GM18517 (cell line): Measurements from ENCODE around the gene KLK1.

Experiments
- ATAC-seq: cut with Tn5 transposase; IDR thresholded peaks from one replicate; pipeline ENCODE4 v1.9.1; 2021; ENCODE audit warnings: mild to moderate bottlenecking, moderate library complexity; ENCODE audit not compliant: unreplicated experiment

KLK1 gene

GRCh38 chr19:50836543-50837195 is 13.1 kb upstream of the KLK1 start:
- ATAC-seq = no peak

- peak; percentile 64 for ATAC-seq
These were observed 12.4 kb upstream of the KLK1 start for GRCh38 chr19:50835785-50836542.

- ATAC-seq = no peak
These were observed 11.7 kb upstream of the KLK1 start for GRCh38 chr19:50835103-50835784.

- ATAC-seq = no peak
These were observed 10.2 kb upstream of the KLK1 start for GRCh38 chr19:50833802-50834167.

GRCh38 chr19:50833117-50833801 is 9.7 kb upstream of the KLK1 start, which contains the start of gene KLK15:
KLK15 (minus strand) TSS chr19:50833574; CDS start chr19:50831492, 2,082 bp downstream.
- ATAC-seq = no peak

GRCh38 chr19:50832666-50833065 is 9.1 kb upstream of the KLK1 start:
- no peak for ATAC-seq

- no peak for ATAC-seq
These were observed 7.4 kb upstream of the KLK1 start for GRCh38 chr19:50831026-50831396.

GRCh38 chr19:50830266-50831025 is 6.9 kb upstream of the KLK1 start:
- no peak for ATAC-seq

- ATAC-seq = no peak
These were observed 6.2 kb upstream of the KLK1 start for GRCh38 chr19:50829801-50830200.

GRCh38 chr19:50827476-50827875 is 3.9 kb upstream of the KLK1 start:
- ATAC-seq = no peak

GRCh38 chr19:50826492-50827240 is 3.1 kb upstream of the KLK1 start:
- no peak for ATAC-seq

GRCh38 chr19:50822661-50823208 is 852 bp downstream of the KLK1 start:
- ATAC-seq = no peak

- ATAC-seq = no peak
These were observed 2.0 kb downstream of the KLK1 start for GRCh38 chr19:50821622-50822021.

- ATAC-seq = no peak
These were observed 2.4 kb downstream of the KLK1 start for GRCh38 chr19:50821248-50821612.

- ATAC-seq = no peak
These were observed 2.9 kb downstream of the KLK1 start for GRCh38 chr19:50820549-50821247.

- no peak for ATAC-seq
These were observed 3.5 kb downstream of the KLK1 start for GRCh38 chr19:50820086-50820485.

- ATAC-seq = no peak
These were observed 4.0 kb downstream of the KLK1 start for GRCh38 chr19:50819636-50820035.

- ATAC-seq = no peak
These were observed 4.6 kb downstream of the KLK1 start for GRCh38 chr19:50818859-50819472.
